ENCODE results near the gene CIZ1. TPM values are rescaled to one million over a fixed set of nuclear protein-coding genes. Genes with fewer than 3 reads are reported as not detected.

The CIZ1 gene
- polyA plus RNA-seq, 2 of the 4 experiments (the other 2 are of a cell fraction), result 39.2 to 92.5 TPM

DNA sequence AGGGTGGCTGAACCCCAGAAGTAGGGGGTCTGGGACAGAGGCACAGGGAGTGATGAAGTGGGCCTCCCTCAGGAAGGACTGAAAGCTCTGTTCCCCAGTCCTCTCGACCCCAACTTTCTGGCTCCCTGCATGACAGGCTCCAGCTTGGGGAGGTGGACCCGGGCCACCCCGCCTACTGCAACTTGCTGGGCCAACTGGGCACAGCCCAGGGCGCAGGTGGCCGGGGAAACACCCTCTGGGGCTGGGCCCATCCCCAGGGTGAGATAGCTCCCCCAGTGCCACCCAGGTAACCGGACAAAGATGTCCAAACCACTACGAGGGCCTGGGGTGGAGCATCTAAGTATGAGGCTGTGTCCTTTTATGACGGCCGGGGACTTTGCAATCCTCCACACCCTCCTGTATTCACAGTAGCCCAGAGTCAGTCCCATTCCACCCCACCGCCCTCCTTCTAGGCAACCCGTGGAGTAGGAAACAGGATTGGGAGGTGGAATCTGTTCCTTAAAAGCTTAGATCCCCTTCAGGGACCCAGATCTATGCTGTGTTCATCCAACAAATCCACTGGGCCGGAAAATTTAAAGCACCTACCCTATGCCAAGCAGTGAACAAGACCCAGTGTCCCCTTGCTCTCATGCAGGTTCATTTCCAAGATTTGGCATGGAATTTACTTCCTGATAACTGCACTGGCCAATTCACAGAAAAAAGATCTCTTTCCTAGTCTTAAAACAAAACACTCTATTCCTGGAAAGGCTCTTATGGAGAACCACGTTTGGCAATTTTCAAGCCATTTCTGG lies 31.7 kb upstream of the CIZ1 start:
- ChIA-PET POLR2A (no interaction called here), CTCF (interaction anchor here (1.0 to 2.0 kb wide), 5 partner anchors 9 to 31 kb away, joined by 3 to 7 read pairs (median 4); partner anchors contain the start of genes CIZ1 and DNM1)
- ATAC-seq (no peak), FAIRE-seq (no peak), DNase-seq (ENCODE audit: low read depth in 1 of 2, low spot score in 1 of 2) (no peak)
- no peak for TF ChIP-seq FOSL2 (IDR thresholded peaks at IDR 0.05)
- TF ChIP-seq FOSL2 (CRISPR knock-in tag; IDR thresholded peaks at IDR 0.05), result no peak
- TF ChIP-seq, protein P1, sequence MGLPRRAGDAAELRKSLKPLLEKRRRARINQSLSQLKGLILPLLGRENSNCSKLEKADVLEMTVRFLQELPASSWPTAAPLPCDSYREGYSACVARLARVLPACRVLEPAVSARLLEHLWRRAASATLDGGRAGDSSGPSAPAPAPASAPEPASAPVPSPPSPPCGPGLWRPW (IDR thresholded peaks at IDR 0.05), result no peak
- no peak for TF ChIP-seq FOSB (CRISPR knock-in tag; IDR thresholded peaks at IDR 0.05)
- TF ChIP-seq CBX2 (IDR thresholded peaks at IDR 0.05; ENCODE audit: borderline replicate concordance, low read depth), result no peak
- no peak for TF ChIP-seq NR3C1 (IDR thresholded peaks at IDR 0.05)
- TF ChIP-seq ZC3H11A (IDR thresholded peaks at IDR 0.05), result no peak
- no peak for TF ChIP-seq NFE2L2 (conservative IDR thresholded peaks at IDR 0.05; ENCODE audit: low read length)
- H3K9me3 ChIP-seq, result no peaks in the 10 kb centered on the region
- WGBS (ENCODE audit: missing lambda C conversion rate), result 89% methylated on average over 10 of the region's 13 CpGs
- H3K4me2 ChIP-seq, result no peak overlapping the region
- no peak overlapping the region for H3K27ac ChIP-seq
- peaks cover 9% of the 10 kb centered on the region for H3K4me1 ChIP-seq
- no peak overlapping the region for H3K4me3 ChIP-seq

DNA sequence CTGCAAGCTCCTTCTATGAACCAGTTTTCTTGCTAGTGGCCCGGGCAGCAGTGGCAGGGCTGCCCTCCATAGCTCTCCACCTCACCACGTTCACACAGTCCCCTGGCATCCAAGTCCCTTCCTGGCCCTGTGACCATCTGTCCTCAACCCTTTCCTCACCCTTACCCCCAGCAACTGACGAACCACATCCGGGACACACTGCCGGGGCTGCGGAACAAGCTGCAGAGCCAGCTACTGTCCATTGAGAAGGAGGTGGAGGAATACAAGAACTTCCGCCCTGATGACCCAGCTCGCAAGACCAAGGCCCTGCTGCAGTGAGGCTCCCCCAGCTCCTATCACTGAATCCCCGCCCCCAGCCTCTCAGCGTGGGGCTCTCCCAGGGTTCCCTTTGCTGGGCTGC lies 30.7 kb upstream of the CIZ1 start:
- DNase-seq (ENCODE audit: low read depth in 1 of 2, low spot score in 1 of 2), result no peak
- no peak for FAIRE-seq
- H3K27ac ChIP-seq, result no peak overlapping the region
- ChIA-PET CTCF (interaction anchor here (0.7 to 2.0 kb wide), 10 partner anchors 8 to 413 kb away, joined by 3 to 7 read pairs (median 4); partner anchors contain the start of genes CIZ1 and DNM1), POLR2A (no interaction called here)
- no peaks in the 10 kb centered on the region for H3K9me3 ChIP-seq
- no peak overlapping the region for H3K4me3 ChIP-seq
- WGBS (ENCODE audit: missing lambda C conversion rate), result 94% methylated on average over 10 of the region's 10 CpGs
- H3K4me1 ChIP-seq, result peaks cover 19% of the 10 kb centered on the region
- no peak overlapping the region for H3K4me2 ChIP-seq
- no peak for ATAC-seq
- TF ChIP-seq HOXB13 (CRISPR knock-in tag; IDR thresholded peaks at IDR 0.05; ENCODE audit: low read depth) (no peak), JUNB (IDR thresholded peaks at IDR 0.05) (no peak), CHD4 (IDR thresholded peaks at IDR 0.05; ENCODE audit: borderline replicate concordance) (no peak), FOSL2 (IDR thresholded peaks at IDR 0.05) (no peak), FOSL2 (CRISPR knock-in tag; IDR thresholded peaks at IDR 0.05) (no peak), HDAC2 (IDR thresholded peaks at IDR 0.05) (no peak), CBX2 (IDR thresholded peaks at IDR 0.05; ENCODE audit: borderline replicate concordance, low read depth) (no peak), ZC3H11A (IDR thresholded peaks at IDR 0.05) (no peak), EP300 (IDR thresholded peaks at IDR 0.05) (no peak), RARB (CRISPR knock-in tag; IDR thresholded peaks at IDR 0.05) (no peak), ESRRA (IDR thresholded peaks at IDR 0.05; ENCODE audit: borderline replicate concordance, low read length) (no peak), BHLHE40 (IDR thresholded peaks at IDR 0.05; ENCODE audit: low read depth, low read length) (no peak)
- TF ChIP-seq, protein P2, sequence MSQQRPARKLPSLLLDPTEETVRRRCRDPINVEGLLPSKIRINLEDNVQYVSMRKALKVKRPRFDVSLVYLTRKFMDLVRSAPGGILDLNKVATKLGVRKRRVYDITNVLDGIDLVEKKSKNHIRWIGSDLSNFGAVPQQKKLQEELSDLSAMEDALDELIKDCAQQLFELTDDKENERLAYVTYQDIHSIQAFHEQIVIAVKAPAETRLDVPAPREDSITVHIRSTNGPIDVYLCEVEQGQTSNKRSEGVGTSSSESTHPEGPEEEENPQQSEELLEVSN (IDR thresholded peaks at IDR 0.05; ENCODE audit: borderline replicate concordance, low read depth), result no peak
- TF ChIP-seq, protein P3, sequence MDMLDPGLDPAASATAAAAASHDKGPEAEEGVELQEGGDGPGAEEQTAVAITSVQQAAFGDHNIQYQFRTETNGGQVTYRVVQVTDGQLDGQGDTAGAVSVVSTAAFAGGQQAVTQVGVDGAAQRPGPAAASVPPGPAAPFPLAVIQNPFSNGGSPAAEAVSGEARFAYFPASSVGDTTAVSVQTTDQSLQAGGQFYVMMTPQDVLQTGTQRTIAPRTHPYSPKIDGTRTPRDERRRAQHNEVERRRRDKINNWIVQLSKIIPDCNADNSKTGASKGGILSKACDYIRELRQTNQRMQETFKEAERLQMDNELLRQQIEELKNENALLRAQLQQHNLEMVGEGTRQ (IDR thresholded peaks at IDR 0.05), result no peak
- TF ChIP-seq, protein P4, sequence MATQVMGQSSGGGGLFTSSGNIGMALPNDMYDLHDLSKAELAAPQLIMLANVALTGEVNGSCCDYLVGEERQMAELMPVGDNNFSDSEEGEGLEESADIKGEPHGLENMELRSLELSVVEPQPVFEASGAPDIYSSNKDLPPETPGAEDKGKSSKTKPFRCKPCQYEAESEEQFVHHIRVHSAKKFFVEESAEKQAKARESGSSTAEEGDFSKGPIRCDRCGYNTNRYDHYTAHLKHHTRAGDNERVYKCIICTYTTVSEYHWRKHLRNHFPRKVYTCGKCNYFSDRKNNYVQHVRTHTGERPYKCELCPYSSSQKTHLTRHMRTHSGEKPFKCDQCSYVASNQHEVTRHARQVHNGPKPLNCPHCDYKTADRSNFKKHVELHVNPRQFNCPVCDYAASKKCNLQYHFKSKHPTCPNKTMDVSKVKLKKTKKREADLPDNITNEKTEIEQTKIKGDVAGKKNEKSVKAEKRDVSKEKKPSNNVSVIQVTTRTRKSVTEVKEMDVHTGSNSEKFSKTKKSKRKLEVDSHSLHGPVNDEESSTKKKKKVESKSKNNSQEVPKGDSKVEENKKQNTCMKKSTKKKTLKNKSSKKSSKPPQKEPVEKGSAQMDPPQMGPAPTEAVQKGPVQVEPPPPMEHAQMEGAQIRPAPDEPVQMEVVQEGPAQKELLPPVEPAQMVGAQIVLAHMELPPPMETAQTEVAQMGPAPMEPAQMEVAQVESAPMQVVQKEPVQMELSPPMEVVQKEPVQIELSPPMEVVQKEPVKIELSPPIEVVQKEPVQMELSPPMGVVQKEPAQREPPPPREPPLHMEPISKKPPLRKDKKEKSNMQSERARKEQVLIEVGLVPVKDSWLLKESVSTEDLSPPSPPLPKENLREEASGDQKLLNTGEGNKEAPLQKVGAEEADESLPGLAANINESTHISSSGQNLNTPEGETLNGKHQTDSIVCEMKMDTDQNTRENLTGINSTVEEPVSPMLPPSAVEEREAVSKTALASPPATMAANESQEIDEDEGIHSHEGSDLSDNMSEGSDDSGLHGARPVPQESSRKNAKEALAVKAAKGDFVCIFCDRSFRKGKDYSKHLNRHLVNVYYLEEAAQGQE (IDR thresholded peaks at IDR 0.05), result no peak
- TF ChIP-seq, protein P5, sequence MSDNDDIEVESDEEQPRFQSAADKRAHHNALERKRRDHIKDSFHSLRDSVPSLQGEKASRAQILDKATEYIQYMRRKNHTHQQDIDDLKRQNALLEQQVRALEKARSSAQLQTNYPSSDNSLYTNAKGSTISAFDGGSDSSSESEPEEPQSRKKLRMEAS (IDR thresholded peaks at IDR 0.05), result no peak
